OCI-LY7 (cell line): ENCODE measurements around the gene OVCH2.

Experiments used
- EZH2phosphoT487 ChIP-seq: fragments of 200-600 bp; sonication (generic); IDR thresholded peaks from 2 replicates; pipeline ENCODE4 v1.6.1; 2018; ENCODE audit warnings: low read depth, borderline replicate concordance, mild to moderate bottlenecking, mixed run types, antibody characterized with exemption, low read length, moderate library complexity, mixed read lengths
- TF ChIP-seq, protein P1 (sequence below): fragments of 200-600 bp; sonication (generic); conservative IDR thresholded peaks from 2 replicates; pipeline ENCODE4 v1.5.1; 2014; ENCODE audit warnings: mild to moderate bottlenecking, antibody characterized with exemption, low read length, moderate library complexity, mixed read lengths

DNA sequence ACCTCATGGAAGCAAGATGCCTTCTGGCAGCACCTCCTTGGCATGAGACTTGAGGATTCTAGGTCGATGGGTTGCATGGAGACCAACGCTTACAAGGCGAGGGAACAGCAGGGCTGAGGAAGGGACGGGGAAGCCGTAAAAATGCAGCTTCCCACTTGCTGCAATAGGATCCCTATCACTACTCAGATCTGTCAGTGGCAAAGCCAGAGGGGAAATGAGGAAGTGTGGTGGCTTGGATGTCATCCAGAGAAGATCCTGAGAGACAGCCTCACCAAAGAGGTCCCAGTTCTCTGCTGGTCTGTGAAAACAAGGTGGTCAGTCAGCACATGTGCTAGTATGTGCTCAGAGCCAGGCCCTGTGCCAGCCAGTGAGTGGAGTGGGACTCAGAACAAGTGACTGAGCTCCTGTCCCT is 55.1 kb downstream of the OVCH2 start:
- TF ChIP-seq, protein P1, sequence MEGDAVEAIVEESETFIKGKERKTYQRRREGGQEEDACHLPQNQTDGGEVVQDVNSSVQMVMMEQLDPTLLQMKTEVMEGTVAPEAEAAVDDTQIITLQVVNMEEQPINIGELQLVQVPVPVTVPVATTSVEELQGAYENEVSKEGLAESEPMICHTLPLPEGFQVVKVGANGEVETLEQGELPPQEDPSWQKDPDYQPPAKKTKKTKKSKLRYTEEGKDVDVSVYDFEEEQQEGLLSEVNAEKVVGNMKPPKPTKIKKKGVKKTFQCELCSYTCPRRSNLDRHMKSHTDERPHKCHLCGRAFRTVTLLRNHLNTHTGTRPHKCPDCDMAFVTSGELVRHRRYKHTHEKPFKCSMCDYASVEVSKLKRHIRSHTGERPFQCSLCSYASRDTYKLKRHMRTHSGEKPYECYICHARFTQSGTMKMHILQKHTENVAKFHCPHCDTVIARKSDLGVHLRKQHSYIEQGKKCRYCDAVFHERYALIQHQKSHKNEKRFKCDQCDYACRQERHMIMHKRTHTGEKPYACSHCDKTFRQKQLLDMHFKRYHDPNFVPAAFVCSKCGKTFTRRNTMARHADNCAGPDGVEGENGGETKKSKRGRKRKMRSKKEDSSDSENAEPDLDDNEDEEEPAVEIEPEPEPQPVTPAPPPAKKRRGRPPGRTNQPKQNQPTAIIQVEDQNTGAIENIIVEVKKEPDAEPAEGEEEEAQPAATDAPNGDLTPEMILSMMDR, result no peak
- TF ChIP-seq EZH2phosphoT487, result no peak
